GM18499 (cell line): ENCODE results near the gene LY86.
A peak's percentile ranks its signal among the peaks of the same experiment; 100 is the strongest.

Source experiments
- ATAC-seq: cut with Tn5 transposase; IDR thresholded peaks from one replicate; pipeline ENCODE4 v1.9.1; 2021; ENCODE audit warnings: moderate number of reproducible peaks; ENCODE audit not compliant: insufficient read depth, unreplicated experiment

LY86 gene

DNA sequence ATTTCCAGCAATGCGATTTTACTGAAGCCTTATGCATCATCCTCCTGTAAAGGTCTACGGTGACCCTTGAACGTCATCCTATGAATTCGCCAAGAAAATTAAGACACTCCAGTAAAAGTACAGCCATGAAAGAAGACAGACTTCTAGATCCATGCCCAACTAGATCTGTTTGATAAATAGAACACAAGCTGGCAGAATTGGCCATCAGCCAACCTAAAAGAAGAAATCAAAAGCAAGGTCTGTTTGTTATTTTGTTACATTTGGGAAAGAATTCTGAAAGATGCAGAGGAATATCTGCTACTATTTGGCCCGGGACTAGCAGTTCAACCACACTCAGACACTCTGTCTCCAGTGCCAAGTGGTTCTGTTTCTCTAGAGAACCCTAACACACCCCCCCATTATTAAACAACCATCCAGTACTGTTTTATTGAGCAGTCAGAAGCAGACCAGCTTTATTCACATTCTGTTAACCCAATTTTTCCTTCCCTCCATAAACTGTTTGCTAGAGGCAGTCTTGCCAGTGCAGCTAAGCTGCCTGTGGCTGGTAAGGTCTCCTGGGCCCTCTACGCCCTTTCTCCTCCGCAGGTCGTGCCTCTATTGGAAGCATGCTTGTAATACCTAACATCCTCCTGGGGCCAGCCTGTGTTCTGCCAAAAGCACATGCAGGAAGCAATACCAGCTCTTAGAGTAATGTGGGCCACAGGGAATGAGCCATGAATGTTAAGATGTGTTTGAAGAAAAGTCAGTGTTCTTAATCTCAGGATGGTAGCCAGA, 30.7 kb downstream of the LY86 start:
- ATAC-seq: no peak

DNA sequence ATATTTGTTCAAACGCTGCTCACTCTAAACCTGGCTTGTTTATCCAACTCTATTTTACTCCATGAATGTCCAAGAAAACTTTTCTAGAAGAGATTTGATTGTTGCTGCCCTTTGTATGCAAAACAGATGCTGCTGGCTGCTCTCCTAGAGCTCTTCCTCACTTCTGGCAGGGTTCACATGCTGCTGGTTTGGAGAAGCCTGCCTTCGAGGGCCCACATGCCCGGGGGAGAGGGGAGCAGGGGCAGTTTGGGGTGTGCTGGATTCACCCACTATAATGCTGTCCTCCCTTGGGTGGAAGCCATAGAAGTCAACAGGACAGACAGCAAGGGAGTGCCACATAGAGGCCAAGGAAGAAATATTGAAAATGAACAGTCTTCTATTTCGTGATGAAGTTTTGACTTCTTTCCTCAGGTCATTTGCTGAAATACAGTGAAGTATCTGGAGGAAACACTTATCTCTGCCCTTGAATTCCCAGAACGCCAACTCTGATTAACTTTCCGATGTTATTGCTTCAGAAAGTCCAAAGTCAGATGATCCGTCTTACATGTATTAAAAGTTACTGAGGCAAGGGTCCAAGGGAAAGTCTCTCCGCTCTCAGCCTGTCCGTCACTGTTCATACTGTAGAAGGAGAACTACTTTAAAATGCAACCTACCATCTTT, 32.4 kb downstream of the LY86 start:
- no peak for ATAC-seq

DNA sequence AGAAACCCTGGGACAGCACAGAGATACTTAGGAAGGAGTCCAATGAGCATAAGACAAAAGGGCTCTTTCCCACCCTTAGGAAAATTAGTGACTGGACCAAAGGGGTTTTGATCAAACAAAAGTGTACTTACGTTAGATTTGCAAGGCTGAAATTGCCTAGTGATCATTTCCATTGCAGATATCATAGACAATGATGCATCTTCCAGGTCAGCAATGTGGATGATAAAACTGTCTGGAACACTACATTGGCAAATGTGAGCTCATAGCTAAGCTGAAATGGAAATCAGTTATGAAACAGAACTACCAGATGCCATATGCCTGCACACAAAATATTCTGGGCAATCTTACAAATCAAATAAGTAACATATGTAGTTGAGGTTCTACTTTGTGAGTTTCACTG, 34.0 kb downstream of the LY86 start:
- no peak for ATAC-seq

DNA sequence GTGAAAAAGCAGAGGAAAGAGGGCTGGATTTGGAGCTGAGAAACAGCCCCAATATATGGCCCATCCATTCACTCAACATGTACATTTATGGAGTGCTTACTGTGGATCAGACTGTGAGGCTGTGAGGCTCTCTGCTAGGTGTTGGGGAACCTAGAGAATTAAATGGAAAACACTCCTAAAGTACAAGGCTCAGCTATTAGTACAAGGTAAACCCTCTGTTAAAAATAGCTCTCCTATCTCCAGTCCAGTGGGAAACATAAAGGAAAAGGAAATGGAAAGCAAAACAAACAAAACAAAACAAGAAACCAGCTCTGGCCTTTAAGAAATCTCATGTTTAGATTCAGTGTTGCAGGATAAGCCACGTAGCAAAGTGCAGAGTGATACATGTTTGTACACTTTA, 35.0 kb downstream of the LY86 start:
- ATAC-seq: no peak

DNA sequence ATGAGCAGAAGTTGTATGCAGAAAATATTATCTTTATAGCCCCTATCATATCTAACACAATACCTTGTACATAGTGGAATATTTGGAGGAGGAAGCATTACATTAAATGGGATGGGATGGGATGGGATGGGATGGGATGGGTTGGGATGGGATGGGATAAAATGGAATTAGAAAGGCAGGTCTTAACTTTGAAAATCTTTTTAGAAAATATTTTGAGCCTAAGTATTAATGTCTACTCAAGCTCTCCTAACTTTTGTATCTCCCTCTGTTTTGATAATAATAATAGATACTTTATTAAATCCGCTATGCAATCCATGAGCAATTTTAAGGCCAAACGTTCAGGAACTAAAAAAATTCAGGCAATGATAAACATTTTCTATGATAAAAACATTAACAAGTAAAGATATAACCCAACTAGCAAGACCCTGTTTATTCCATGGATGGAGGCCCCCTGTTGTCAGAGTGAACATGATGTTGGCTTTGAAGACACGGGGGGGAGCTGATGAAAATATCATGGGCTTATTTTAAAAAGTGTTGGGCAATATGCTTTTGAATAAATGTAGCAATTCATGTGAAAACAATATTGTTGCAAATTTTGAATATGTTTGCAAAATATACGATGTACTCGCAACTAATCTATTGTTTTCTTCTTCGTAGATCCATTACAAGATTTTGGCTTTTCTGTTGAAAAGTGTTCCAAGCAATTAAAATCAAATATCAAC, 35.9 kb downstream of the LY86 start:
- no peak for ATAC-seq

DNA sequence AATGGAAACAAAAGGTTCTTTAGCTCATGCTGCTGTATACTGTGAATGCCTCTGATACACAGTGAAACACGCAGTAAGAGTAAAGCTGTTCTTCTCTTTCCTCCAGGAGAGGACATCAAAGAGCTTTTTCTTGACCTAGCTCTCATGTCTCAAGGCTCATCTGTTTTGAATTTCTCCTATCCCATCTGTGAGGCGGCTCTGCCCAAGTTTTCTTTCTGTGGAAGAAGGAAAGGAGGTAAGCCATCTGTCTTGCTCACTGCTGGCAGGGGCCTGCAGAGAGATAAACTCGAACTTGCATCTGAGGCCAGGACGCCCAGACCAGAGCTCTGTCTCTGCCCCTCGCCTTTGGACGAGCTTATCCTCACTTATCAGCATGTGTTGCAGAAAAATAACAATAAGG, 37.7 kb downstream of the LY86 start:
- ATAC-seq: no peak

DNA sequence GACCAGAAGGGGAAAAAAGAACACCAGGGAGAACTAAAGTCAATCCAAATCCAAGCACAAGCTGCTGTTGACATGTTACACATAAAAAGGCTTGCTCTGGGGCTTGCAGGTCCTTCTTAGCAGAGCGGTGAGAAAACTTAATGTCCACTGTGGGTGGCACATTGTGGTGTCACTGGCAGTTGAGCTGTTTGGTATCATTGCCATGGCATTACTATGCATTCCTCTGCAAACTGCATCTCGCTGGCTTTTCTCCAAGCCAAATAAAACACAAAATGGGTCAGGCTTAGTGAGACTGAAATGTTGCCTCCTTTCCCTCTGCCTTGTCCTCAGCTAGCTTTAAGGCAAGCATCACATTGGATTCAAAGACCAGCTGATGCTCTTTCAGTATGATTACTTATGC, 40.9 kb downstream of the LY86 start:
- no peak for ATAC-seq

DNA sequence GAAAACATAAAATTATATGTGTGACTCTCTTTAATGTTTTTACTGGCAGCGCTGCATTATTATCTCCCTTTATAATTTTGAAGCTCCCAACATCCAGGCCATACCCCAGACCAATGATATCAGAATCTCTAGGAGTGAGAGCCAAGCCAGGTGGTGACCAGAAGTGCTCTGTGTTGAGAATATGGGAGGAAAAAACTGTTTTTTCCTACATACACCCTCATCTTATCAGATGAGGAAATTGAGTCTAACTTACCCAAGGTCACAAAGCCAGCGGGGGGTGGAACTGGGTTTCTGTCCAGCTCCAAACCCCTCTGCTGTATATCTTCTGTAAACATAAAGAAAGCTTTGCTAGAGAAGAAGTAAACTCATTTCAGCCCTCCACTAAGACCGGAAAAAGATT, 42.5 kb downstream of the LY86 start:
- no peak for ATAC-seq

DNA sequence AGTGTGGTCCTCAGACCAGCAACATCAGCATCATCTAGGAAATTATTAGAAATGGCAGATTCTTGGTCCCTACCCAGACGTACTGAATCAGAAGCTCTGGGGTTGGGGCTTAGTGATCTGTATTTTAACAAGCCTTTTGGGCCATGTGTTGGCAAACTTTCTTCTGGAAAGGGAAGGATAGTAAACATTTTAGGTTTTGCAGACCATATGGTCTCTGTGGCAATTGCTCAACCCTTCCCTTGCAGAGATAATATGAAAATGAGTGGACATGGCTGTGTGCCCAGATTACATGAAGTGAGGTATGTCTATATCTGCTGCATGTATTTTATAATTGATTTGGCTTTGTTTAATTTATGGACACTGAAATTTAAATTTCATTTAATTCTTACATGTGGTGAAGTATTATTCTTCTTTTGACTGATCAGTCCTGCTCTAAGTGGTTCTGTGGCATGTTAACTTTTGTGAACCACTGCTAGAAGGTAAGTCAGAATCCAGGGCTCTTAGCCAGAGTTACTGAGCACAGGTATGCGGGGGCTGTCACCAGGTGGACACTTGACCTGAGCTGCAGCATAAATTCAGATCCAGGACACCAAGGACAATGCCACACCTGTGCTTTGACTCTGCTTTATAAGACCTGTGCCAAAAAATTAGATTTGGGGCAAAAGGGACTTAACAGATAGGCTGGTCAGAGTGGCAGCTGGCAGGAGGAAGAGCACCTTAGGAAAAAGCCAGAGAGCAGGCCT, 43.2 kb downstream of the LY86 start:
- no peak for ATAC-seq

DNA sequence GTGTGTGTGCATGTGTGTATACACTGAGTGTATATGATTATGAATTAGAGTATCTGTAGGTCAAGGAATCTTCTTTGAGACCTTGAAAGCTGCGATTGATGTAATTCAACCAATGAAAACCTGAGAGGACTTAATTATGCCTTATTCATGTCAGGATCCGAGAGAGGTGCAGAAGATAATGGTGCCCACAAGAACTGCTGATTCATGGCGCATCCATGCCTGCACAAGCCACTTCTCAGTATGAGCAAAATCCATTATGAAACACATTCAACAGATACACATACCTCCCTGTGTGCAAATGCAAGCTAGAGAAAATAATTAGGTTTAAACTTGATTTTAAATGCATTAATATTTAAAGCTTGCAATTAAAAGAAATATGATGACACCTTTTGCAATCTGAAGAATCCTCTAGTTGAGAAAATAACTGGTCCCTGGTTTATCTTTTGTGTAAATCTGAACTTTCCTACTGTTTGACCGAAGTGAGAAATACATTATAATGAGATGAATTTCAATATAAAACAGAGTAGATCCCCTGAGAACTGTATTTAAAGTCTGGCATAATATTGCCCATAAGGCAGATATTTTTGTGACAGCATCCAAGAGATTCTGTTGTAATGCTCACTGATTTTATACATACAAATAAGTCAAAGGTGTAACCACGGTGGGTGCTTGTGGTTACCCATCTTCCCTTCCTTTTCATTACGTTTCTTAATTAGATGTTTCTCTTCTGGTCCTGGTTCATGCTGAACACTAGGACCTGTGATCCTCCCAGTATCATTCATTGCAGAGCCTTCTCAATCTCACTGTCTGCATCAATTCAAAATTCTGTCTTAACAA, 45.6 kb downstream of the LY86 start:
- ATAC-seq: no peak

DNA sequence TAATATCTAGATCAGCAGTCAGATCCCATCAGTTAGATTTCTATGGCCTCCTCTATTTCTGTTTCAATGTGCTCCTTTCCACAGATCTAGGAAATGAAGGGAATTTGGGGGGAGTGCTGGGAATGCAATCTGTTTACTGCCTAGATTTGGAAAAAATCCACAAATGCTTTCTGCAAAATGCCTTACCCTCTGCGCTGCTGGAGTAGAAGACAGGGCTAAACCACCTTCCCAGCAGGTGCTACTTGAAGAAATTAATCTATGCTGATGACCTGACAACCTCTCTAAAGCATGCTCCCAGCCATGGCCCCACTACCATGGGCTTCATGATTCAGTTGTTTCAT, 46.2 kb downstream of the LY86 start:
- ATAC-seq: no peak

DNA sequence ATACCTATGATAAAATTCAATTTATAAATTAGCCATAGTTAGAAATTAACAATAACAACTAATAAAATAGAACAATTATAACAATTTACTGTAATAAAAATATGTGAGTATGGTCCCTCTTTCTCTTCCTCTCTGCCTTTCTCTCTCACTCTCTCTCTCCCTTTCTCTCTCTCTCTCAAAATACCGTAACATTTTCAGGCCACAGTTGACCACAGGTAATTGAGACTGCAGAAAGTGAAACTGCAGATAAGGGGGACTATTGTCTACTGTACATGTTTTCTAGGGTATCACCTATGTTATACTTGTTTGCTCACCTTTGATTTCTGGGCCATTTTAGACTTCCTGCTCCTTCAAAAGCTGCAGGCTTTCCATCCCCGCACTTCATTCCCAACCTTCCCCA, 46.8 kb downstream of the LY86 start:
- ATAC-seq: no peak

DNA sequence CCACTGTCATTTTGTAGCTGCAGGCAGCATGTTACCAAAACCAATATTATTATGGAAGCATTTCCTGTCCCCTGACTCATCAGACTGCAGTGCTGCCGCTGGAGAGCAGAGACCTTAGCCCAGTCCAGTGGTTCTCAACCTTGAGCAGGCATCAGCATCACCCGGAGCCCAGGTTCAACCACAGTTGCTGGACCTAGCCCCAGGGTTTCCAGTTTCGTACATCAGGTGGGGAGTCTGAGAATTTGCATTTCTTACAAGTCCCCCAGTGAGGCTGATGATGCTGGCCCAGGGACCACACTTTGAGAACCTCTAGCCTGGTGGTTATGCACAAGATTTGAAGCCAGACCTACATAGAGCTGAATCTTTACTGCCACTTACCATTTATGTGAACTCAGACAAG, 47.3 kb downstream of the LY86 start:
- ATAC-seq: peak; percentile 47

DNA sequence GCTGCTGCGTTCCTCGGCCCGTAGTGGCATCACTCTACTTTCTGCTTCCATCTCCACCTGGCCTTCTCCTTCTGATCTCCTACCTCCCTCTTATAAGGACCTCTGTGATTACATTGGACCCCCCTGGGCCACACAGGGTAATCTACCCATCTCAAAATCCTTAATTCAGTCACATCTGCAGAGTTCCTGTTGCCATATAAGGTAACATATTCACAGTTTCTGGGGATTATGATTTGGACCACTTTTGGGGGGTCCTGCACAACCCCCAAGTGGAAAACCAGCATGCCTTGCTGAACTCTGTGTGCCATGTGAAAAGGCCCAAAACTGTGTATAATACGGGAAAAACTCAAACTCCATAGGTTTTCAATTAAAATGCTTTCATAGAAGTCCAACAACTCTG, 51.1 kb downstream of the LY86 start:
- no peak for ATAC-seq

DNA sequence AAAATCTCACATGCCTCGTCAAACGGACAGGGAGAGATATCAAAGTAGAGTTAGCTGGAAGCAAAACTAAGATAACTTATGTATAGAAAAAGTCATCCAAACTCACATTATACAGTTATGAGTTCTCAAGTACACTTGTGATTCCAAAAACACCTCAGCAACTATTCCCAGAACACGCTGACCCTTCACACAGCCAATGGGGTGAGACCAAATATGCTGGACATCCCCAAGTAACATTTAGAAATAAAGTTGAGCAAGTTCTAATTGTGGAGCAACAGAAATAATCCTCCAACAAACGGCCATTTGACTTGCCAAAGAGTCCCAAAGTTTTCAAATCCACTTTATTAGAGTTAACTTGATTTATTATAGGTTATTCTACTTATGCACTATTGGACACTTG, 52.4 kb downstream of the LY86 start:
- ATAC-seq: no peak

DNA sequence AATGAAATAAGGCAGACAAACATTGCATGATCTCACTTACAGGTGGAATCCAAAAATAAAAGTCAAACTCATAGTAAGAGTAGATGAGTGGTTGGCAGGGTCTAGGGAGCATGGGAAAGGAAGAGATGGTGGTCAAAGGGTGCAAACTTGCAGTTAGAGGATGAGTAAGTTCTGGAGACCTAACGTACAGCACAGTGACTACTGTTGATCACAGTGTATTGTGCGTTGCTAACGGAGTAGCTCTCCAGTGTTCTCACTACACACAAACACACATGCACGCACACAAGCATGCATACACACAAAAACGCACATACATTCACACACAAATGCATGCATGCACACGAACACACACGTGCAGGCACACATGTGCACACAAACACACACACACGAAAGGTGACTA, 54.9 kb downstream of the LY86 start:
- peak; percentile 86 for ATAC-seq

DNA sequence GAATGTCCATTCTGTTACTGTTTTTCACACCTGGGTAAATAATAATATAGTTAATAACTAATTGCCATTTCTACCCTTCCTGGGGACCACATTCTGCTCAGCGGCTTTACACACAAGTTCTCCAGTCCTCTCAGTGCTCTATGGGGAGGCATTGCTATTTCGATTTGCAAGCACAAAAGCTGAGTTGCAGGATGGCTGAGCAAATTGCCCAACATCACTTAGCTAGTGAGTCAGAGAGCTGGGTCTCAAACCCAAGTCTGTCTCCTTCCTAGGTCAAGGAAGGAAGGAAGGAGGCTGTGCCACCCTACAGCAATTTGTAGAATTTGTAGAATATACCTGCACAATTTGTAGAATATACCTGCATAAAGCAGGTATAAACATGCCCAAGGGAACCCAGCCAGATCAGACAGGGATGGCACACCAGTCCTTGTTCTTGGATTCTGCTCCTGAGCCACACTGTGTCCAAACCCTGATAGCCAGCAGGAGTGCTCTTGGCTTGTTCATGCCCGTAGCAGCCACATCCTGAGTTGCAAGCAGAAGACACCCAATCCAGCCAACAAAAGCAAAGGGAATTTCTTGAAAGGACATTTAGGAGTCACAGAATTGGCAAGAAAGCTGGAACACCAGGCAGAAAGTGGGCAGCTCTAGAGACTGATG, 56.9 kb downstream of the LY86 start:
- ATAC-seq: no peak

DNA sequence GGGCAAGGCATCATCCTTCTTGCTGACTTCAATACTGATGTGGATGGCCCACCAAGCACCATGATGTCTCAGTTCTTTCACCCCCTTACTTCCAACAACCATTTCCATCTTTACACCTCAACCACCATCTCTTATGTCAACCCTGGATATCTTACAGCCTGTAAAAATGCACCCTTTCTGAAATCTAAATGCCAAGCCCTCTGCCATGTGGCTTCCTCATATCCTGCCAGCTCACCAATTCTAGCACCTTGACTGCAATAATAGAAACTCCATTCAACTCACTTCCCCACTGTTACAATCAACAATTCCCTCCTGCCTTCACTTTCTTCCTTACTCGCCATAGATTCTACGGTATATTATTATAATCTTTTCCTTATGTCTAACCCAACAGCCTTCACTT, 57.9 kb downstream of the LY86 start:
- ATAC-seq: no peak

DNA sequence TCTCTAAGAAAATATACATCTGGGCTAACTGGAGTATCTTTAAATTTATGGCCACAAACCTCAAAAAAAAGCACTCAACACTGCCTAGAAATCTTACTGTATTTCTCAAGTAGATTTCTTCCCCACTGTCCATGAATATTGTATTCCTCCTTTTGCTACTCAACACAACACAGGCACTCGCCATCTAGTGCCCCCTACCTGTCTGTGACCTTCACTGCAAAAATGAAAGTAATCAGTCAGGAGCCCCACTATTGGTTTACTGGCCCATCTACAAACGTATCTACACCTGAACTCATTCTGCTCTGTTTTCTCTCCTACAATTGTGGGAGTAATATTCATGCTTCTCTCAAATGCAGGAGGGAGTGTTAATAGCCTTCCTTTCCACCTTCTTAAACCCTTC, 58.3 kb downstream of the LY86 start:
- ATAC-seq: no peak
